GM18519 (cell line): Measurements from ENCODE around the gene NDUFA11.

Experiments used
- ATAC-seq: cut with Tn5 transposase; IDR thresholded peaks from one replicate; pipeline ENCODE4 v1.9.1; 2021; ENCODE audit warnings: mild to moderate bottlenecking, moderate library complexity; ENCODE audit not compliant: unreplicated experiment, low FRiP score

The NDUFA11 gene

DNA sequence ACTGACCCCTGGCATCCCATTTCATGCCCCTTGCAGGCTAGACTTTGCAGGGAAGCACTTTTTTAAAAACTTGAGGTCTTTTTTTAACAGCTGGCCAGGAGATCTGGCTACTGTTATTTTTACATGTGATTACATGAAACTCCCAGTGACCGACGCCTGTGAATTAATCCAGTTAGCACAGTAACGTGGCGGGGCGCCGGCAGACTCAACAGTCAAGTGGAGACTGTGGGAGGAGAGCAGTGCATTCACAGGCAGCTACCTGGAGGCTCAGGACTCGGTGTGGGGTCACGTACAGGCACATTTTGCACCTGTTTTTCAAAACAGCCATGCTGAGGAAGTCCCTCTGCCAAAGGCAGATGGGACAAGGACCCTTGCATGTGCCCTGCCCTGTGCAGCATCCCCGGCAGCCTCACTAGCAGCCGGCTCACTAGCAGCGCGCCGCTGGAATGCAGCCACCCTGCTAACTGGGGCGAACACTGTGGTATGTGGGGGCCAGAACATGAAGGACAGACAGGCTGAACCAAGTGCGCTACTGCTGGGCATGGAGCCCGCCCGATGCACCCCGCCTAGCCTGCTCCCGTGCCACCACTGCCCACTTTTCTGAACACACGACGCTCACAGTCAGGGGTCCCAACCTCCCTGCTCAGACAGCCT is 29.1 kb upstream of the NDUFA11 start:
- no peak for ATAC-seq

DNA sequence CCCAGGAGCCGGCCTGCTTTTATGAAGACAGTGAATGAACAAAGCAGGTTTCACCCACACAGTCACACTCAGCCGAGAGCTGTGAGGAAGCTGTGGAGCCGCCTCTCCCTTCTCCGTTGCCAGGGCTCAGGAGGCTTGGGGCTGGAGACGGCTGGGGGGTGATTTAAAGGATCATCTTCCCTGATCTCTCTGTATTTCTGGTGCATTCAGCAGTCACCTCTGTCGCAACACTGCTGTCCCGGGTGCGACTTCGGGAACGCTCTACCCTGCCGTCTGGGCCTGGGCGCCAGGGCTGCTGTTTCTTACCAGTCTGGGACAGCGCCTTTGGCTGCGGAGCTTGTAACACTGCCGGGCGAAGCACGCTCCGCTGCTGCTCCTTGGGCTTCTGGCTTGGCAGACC is 28.6 kb upstream of the NDUFA11 start:
- ATAC-seq: no peak

DNA sequence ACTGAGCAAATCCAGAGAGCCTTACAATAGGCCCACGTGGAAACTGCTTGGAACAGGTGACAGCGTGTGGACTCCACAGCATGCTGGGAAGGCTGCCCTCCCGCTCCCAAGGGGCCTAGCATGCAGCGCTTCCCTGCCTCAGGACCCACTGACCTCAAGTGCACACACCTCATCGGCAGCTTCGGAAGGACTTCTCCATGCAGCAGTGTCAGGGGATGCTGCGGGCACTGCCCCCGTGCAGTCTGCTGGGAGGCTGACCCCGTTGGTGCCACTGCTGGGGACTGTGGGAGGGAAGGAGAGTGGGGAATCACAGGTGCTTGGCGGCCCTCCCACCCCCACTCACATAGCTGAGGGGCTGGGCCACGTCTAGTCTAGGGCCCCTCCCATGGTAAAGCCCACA is 27.7 kb upstream of the NDUFA11 start:
- ATAC-seq: no peak

GRCh38 chr19:5929625-5930024 is 26.0 kb upstream of the NDUFA11 start:
- ATAC-seq: no peak

DNA sequence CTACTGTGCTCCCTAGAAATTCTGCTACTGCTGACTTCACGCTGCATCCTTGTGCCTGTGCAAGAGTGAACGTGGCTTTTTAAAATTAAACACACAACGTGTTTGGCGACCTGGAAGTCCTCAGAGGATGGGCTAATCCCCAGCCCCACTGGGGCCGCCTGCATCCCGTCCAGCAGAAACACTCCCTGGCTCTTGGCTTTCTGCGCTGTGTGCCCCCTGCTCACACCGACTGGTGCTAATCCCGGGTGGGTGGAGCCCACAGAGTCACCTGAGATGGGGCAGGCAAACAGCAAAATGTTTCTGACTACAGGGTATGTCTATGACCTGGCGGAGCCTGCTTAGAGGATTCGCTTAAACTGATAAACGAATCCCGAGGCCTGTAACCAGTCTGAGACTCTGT is 25.6 kb upstream of the NDUFA11 start:
- ATAC-seq: no peak

- ATAC-seq: no peak
Observed at GRCh38 chr19:5927441-5927821, 23.8 kb upstream of the NDUFA11 start.

DNA sequence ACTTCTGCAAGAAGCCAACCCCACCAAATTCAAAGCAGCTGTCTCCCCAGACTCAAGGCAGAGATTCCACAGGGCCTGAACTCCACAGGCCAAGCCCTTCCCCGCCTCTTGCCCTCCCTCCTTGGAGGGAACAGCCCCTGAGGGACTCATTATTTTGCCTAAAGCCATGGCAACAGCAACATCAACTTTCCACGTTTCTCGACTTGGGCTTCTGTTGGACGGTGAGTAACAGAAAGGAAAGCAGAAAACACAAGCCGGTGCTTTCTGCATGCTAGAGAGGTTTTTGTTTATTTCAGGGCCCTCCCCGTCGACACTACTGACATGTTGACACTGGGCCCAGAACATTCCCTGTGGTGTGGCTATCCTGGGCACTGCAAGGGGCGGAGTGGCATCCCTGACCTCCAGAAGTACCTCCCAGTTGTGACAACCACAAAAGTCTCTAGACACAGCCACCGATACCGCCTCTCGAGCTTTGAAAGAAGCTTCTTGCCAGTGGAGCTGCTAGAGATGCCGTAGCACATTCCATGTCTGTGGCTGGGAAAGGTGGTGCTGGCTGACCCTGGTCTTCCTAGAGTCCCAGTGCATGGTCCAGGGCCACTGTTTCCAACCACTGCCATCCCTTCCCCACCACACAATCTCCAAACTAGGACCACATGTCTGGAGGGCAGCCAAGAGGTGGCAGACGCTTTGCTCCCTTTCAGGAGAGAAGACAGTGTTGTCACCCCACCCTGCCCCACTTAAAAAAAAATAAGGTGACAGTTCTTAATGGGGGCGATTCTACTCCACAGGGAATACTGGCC is 23.3 kb upstream of the NDUFA11 start:
- no peak for ATAC-seq

GRCh38 chr19:5925830-5926427 is 22.3 kb upstream of the NDUFA11 start:
- no peak for ATAC-seq

DNA sequence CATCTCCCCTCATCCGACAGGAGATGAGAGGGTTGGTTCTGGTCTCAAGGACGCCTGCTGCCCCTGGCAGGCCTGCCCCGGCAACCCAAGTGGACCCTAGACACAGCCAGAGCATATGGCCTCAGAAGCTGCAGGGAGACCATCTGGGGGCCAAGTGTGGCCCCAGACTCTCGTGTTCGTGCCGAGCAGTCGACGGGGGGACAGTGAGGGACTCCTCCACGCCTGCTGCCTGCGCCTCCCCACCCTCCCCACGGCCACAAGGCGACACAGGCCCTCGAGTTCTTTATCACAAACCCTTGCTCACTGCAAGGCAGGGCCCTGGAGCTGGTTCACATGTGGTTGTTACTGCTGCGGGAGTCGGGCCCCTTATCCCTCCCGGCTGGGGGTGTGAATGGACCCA is 19.8 kb upstream of the NDUFA11 start:
- no peak for ATAC-seq

- ATAC-seq: no peak
Observed at GRCh38 chr19:5922161-5922545, 18.6 kb upstream of the NDUFA11 start.

GRCh38 chr19:5921516-5922160 is 18.0 kb upstream of the NDUFA11 start:
- ATAC-seq: no peak

GRCh38 chr19:5918463-5919079 is 15.0 kb upstream of the NDUFA11 start:
- no peak for ATAC-seq

GRCh38 chr19:5917431-5918107 is 14.0 kb upstream of the NDUFA11 start:
- ATAC-seq: no peak

GRCh38 chr19:5916181-5916708 is 12.7 kb upstream of the NDUFA11 start:
- ATAC-seq: no peak

DNA sequence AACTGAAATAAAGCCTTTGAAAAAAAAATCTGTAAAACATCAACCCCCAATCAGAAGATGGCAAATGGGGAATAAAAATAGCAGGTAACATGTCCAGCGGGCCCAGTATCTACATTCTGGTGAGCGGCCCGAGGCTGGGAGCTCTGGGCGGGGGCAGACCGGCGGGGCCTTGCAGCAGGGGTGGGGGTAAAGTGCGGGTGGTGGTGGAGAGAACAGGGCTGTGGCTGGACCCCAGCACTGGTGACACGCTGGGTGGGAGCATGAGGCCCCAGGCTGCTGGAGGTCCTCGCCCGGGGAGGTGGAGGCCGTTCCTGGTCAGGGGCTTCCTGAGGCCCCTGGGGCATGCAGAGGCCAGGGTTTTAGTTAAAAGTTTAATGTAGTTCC is 12.2 kb upstream of the NDUFA11 start:
- ATAC-seq: no peak

GRCh38 chr19:5914946-5915781 is 11.6 kb upstream of the NDUFA11 start:
- ATAC-seq: no peak

GRCh38 chr19:5914358-5914774 is 10.8 kb upstream of the NDUFA11 start:
- no peak for ATAC-seq

DNA sequence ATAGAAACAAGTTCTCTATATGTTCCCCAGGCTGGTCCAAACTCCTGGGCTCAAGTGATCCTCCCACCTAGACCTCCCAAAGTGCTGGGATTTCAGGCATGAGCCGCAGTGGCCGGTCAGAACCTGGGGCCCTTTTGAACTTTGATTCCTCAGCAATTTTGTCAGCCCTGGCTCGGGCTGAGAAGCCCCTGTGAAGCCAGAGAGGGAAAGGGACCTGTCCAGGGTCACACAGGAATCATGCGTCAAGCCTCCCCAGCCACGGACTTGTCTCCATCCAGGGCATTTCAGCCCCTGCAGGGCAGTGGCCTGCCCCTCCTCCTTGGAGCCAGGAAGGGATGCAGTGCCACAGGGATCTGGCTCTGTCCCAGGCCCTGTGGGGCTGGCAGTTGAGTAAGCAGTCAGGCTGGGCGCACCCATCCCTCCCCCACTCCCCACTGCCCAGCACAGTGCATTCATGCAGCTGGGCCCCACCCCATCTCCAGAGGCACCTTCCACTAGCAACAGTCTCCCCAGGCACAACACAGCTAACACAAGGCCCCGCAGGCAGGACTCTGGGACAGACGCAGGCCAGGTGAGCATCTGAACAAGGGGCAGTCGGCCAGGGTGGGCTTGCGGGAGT is 10.3 kb upstream of the NDUFA11 start, which contains the start of gene CAPS:
Gene CAPS, plus strand, starts transcription at position 516 of the 619 bp plus-strand sequence. CDS start 153 bp downstream, outside the sequence.
- no peak for ATAC-seq

DNA sequence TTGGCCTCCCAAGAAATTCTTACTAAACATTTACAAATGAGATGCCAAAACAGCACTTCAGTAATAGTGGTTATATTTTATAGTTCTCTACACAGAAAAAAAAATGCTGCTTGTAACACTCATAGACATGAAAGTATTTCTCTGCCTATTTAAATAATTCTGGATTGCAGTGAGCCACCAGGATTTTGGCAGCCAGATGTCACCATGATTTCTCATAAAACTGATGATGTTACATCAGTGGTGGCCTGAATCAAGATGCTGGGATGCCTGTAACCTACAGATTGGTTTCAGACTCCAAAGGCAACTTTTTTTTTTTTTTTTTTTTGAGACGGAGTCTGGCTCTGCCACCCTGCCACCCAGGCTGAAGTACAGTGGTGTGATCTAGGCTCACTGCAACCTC is 7.8 kb upstream of the NDUFA11 start:
- ATAC-seq: no peak
